SK-N-SH (cell line): ENCODE measurements around the gene MFNG. TPM values are rescaled to one million over a fixed set of nuclear protein-coding genes. Genes with fewer than 3 reads are reported as not detected.

Source experiments
- CTCF ChIA-PET: fragments of 300-600, 350-600 bp; formaldehyde crosslinking; extraction: SDS; loops from one replicate; lab custom pipeline; 2021; lab: Yijun Ruan, JAX
- POLR2A ChIA-PET: fragments of 350-600 bp; sonication (Branson Sonifier 250); formaldehyde crosslinking; extraction: SDS; loops from one replicate; lab custom pipeline; 2020; ENCODE audit warnings: antibody characterized with exemption, inconsistent platforms; lab: Yijun Ruan, JAX
- DNase-seq: peaks from one replicate; pipeline ENCODE4 v3.0.0; 2012
- H2AFZ ChIP-seq: fragments of 200-600 bp; sonication (generic); 2 replicates; pipeline ENCODE4 v1.8.1; 2016; ENCODE audit warnings: antibody characterized with exemption, mild to moderate bottlenecking, low read depth
- H3F3A ChIP-seq: fragments of 200-600 bp; sonication (generic); replicated peaks from 2 replicates; pipeline ENCODE3; 2016; ENCODE audit warnings: antibody characterized with exemption, mild to moderate bottlenecking; ENCODE audit not compliant: insufficient read depth
- H3K27ac ChIP-seq, 2 experiments: fragments of 200-500 bp in 1 of 2; fragments of 200-600 bp in 1 of 2; sonication (Bioruptor generic) in 1 of 2; sonication (generic), shearing (Covaris generic) in 1 of 2; 2 replicates each; pipeline versions ENCODE4 v1.5.1 to v1.6.1; 2014 to 2016; ENCODE audit warnings: low read depth in 2 of 2, inconsistent platforms in 1 of 2, low read length in 1 of 2, mild to moderate bottlenecking in 1 of 2, mixed read lengths in 1 of 2
- H3K27me3 ChIP-seq: fragments of 200-600 bp; sonication (generic), shearing (Covaris generic); 2 replicates; pipeline ENCODE4 v1.6.1; 2016; ENCODE audit warnings: mixed run types; ENCODE audit not compliant: insufficient read depth
- H3K36me3 ChIP-seq, 2 experiments: fragments of 200-500 bp in 1 of 2; fragments of 200-600 bp in 1 of 2; sonication (Bioruptor generic) in 1 of 2; sonication (generic) in 1 of 2; replicated peaks in 1 of 2; 2 replicates each; pipeline versions ENCODE3 to v1.5.1; 2014 to 2016; ENCODE audit warnings: low read length in 1 of 2, mild to moderate bottlenecking in 1 of 2; ENCODE audit not compliant: insufficient read depth in 2 of 2, control insufficient read depth in 1 of 2
- H3K4me1 ChIP-seq, 2 experiments: fragments of 200-500 bp in 1 of 2; fragments of 200-600 bp in 1 of 2; sonication (Bioruptor generic) in 1 of 2; sonication (generic), shearing (Covaris generic) in 1 of 2; 2 replicates each; pipeline versions ENCODE4 v1.5.1 to v1.6.1; 2014 to 2016; ENCODE audit warnings: low read depth in 1 of 2, low read length in 1 of 2, mixed run types in 1 of 2; ENCODE audit not compliant: insufficient read depth in 2 of 2, control insufficient read depth in 1 of 2
- H3K4me2 ChIP-seq: fragments of 200-600 bp; sonication (generic), shearing (Covaris generic); 2 replicates; pipeline ENCODE4 v1.6.1; 2017; ENCODE audit warnings: mixed run types
- H3K4me3 ChIP-seq, 2 experiments: fragments of 200-500 bp in 1 of 2; fragments of 200-600 bp in 1 of 2; sonication (Bioruptor generic) in 1 of 2; sonication (generic), shearing (Covaris generic) in 1 of 2; 2 replicates each; pipeline versions ENCODE4 v1.5.1 to v1.8.1; 2014 to 2016; ENCODE audit warnings: low read depth in 2 of 2, inconsistent platforms in 1 of 2, low read length in 1 of 2, mild to moderate bottlenecking in 1 of 2, mixed read lengths in 1 of 2, moderate library complexity in 1 of 2
- H3K79me2 ChIP-seq: fragments of 200-600 bp; sonication (generic); 2 replicates; pipeline ENCODE4 v1.8.1; 2017; ENCODE audit warnings: mild to moderate bottlenecking; ENCODE audit not compliant: insufficient read depth
- H3K9ac ChIP-seq: fragments of 200-600 bp; sonication (generic); 2 replicates; pipeline ENCODE4 v1.6.1; 2017; ENCODE audit warnings: mixed run types
- H3K9me2 ChIP-seq: fragments of 200-600 bp; sonication (generic); 2 replicates; pipeline ENCODE4 v1.6.1; 2017; ENCODE audit warnings: mixed run types
- H3K9me3 ChIP-seq: fragments of 200-600 bp; sonication (generic); 2 replicates; pipeline ENCODE4 v1.6.1; 2017; ENCODE audit warnings: mixed run types, mild to moderate bottlenecking, moderate library complexity
- H4K20me1 ChIP-seq: fragments of 200-600 bp; sonication (generic); 2 replicates; pipeline ENCODE4 v1.6.1; 2017; ENCODE audit warnings: mild to moderate bottlenecking, mixed run types; ENCODE audit not compliant: insufficient read depth
- CHD2 ChIP-seq: fragments of 150-350 bp; IDR thresholded peaks from 2 replicates; pipeline ENCODE4 v1.6.1; 2018; ENCODE audit warnings: low read length; ENCODE audit not compliant: partially characterized antibody
- CTCF ChIP-seq: fragments of 200-600 bp; sonication (generic); IDR thresholded peaks from 2 replicates; pipeline ENCODE4 v1.6.1; 2017; ENCODE audit warnings: antibody characterized with exemption, mild to moderate bottlenecking, moderate library complexity
- ELF1 ChIP-seq: IDR thresholded peaks from 2 replicates; pipeline ENCODE4 v1.4.0; 2012
- EP300 ChIP-seq, 2 experiments: IDR thresholded peaks; 2 replicates each; pipeline versions ENCODE4 v1.4.0 to v1.6.1; 2012; ENCODE audit warnings: borderline replicate concordance in 1 of 2, low read depth in 1 of 2, low read length in 1 of 2
- FOXJ3 ChIP-seq: sonication (generic); formaldehyde crosslinking; IDR thresholded peaks from 2 replicates; pipeline ENCODE4 v1.5.1; 2020; ENCODE audit warnings: mild to moderate bottlenecking, missing genetic modification reagents
- FOXM1 ChIP-seq: IDR thresholded peaks from 2 replicates; pipeline ENCODE4 v1.4.0; 2012; ENCODE audit warnings: low read depth, mild to moderate bottlenecking
- GABPA ChIP-seq: IDR thresholded peaks from 2 replicates; pipeline ENCODE4 v1.4.0; 2012; ENCODE audit warnings: low read depth, mild to moderate bottlenecking
- GATA2 ChIP-seq: sonication (generic); formaldehyde crosslinking; IDR thresholded peaks from 2 replicates; pipeline ENCODE4 v1.5.0; 2020; ENCODE audit warnings: mild to moderate bottlenecking, missing genetic modification reagents
- IRF3 ChIP-seq: fragments of 150-350 bp; IDR thresholded peaks from 2 replicates; pipeline ENCODE4 v1.6.1; 2016; ENCODE audit warnings: mild to moderate bottlenecking, low read depth, low read length
- MEF2A ChIP-seq: IDR thresholded peaks from 2 replicates; pipeline ENCODE4 v1.4.0; 2012; ENCODE audit warnings: low read depth, borderline replicate concordance
- NFIC ChIP-seq: IDR thresholded peaks from 2 replicates; pipeline ENCODE4 v1.4.0; 2012; ENCODE audit warnings: borderline replicate concordance
- PBX3 ChIP-seq: IDR thresholded peaks from 2 replicates; pipeline ENCODE4; 2012
- RAD21 ChIP-seq: IDR thresholded peaks from 2 replicates; pipeline ENCODE4 v1.6.1; 2012; ENCODE audit warnings: mild to moderate bottlenecking, low read length
- REST ChIP-seq: IDR thresholded peaks from 2 replicates; pipeline ENCODE4 v1.6.1; 2012; ENCODE audit warnings: mild to moderate bottlenecking, low read depth, low read length, moderate library complexity
- RXRA ChIP-seq: IDR thresholded peaks from 2 replicates; pipeline ENCODE4 v1.4.0; 2012; ENCODE audit warnings: low read depth, mild to moderate bottlenecking, borderline replicate concordance
- TEAD4 ChIP-seq: IDR thresholded peaks from 2 replicates; pipeline ENCODE4 v1.4.0; 2012; ENCODE audit warnings: mild to moderate bottlenecking, borderline replicate concordance; ENCODE audit not compliant: insufficient read depth
- YY1 ChIP-seq: IDR thresholded peaks from 2 replicates; pipeline ENCODE4 v1.4.0; 2012; ENCODE audit warnings: low read depth, mild to moderate bottlenecking
- WGBS: methylation state at CpG from one replicate; pipeline ENCODE4 v1.1.6; 2017; ENCODE audit warnings: low lambda C conversion rate; 5-methylcytosine and 5-hydroxymethylcytosine counted together
- polyA plus RNA-seq, 3 experiments: library from polyadenylated mRNA; depleted of rRNA; stranded (reverse); fragments of >200 nt; gene quantifications; 2 replicates each; pipeline ENCODE4 v1.2.3, GENCODE V29; 2012

MFNG gene
- polyA plus RNA-seq, 1 of the 3 experiments (the other 2 are of a cell fraction), result 0.18 TPM

- no peak for DNase-seq
- no peak overlapping the region for H2AFZ ChIP-seq
- no peaks in the 10 kb centered on the region for H3K27me3 ChIP-seq
- H3K27ac ChIP-seq, result no peak overlapping the region
- H3K4me3 ChIP-seq, result no peak overlapping the region
- H3K9me2 ChIP-seq, result no peaks in the 10 kb centered on the region
- no peaks in the 10 kb centered on the region for H3K4me1 ChIP-seq
- ChIA-PET CTCF (interaction anchor here (1.2 to 7.6 kb wide), 5 partner anchors 13 to 180 kb away, joined by 3 to 57 read pairs (median 23); partner anchors contain the start of gene ELFN2), POLR2A (no interaction called here)
- 65% methylated on average over 4 of the region's 4 CpGs for WGBS
- no peak overlapping the region for H3K9ac ChIP-seq
- no peak for TF ChIP-seq CHD2
- no peak for TF ChIP-seq TEAD4
- no peak for TF ChIP-seq FOXJ3 (CRISPR knock-in tag)
- TF ChIP-seq YY1, result no peak
- TF ChIP-seq ELF1, result no peak
- TF ChIP-seq EP300 (IDR thresholded peaks at IDR 0.05; ENCODE audit: borderline replicate concordance in 1 of 2, low read depth in 1 of 2, low read length in 1 of 2), result no peak
- TF ChIP-seq FOXM1, result no peak
- no peak for TF ChIP-seq GATA2 (CRISPR knock-in tag)
- no peaks in the 10 kb centered on the region for H3F3A ChIP-seq
- no peaks in the 10 kb centered on the region for H3K79me2 ChIP-seq
- H3K9me3 ChIP-seq, result no peaks in the 10 kb centered on the region
- no peak overlapping the region for H3K4me2 ChIP-seq
- no peaks in the 10 kb centered on the region for H3K36me3 ChIP-seq
- H4K20me1 ChIP-seq, result no peaks in the 10 kb centered on the region
Observed at GRCh38 chr22:37440875-37441274, 45.3 kb downstream of the MFNG start.

GRCh38 chr22:37439347-37439746 lies 46.8 kb downstream of the MFNG start:
- CTCF ChIA-PET, result interaction anchor here (1.1 to 7.6 kb wide), 5 partner anchors 11 to 462 kb away, joined by 3 to 57 read pairs (median 23); partner anchors contain the start of gene ELFN2
- WGBS, result 62% methylated on average over 3 of the region's 5 CpGs

More at GRCh38 chr22:37439347-37439746, 46.8 kb downstream of the MFNG start:
- no peak for TF ChIP-seq RAD21
- TF ChIP-seq CTCF, result no peak
- TF ChIP-seq GABPA, result no peak
- no peak for TF ChIP-seq PBX3
- no peak for TF ChIP-seq CHD2
- TF ChIP-seq MEF2A, result no peak
- TF ChIP-seq NFIC, result no peak
- no peak for TF ChIP-seq REST
- TF ChIP-seq IRF3, result no peak
- TF ChIP-seq RXRA, result no peak
- no peak for TF ChIP-seq ELF1
- DNase-seq, result no peak
- no peaks in the 10 kb centered on the region for H3K79me2 ChIP-seq
- H3K9me3 ChIP-seq, result no peaks in the 10 kb centered on the region
- H3K4me3 ChIP-seq, result no peak overlapping the region
- H4K20me1 ChIP-seq, result no peaks in the 10 kb centered on the region
- no peak overlapping the region for H3K27ac ChIP-seq
- H3K36me3 ChIP-seq, result no peaks in the 10 kb centered on the region
- H3K4me1 ChIP-seq, result no peaks in the 10 kb centered on the region
- H2AFZ ChIP-seq, result no peak overlapping the region
- no peaks in the 10 kb centered on the region for H3K9me2 ChIP-seq
- no peak overlapping the region for H3K4me2 ChIP-seq
- H3K27me3 ChIP-seq, result no peaks in the 10 kb centered on the region
- no peak overlapping the region for H3K9ac ChIP-seq
- H3F3A ChIP-seq, result no peaks in the 10 kb centered on the region
- POLR2A ChIA-PET, result no interaction called here
